Pons (tissue), 1 donor: ENCODE data around the gene MTA2.
"Not testable (repeated sequence)": the region's sequence is repeated elsewhere in the genome, so short reads cannot be mapped to it uniquely, and the experiment has no call there.

Source experiments
- DNase-seq: peaks from one replicate; pipeline ENCODE4 v3.0.0-alpha.2; 2016; ENCODE audit warnings: low spot score

The MTA2 gene

DNA sequence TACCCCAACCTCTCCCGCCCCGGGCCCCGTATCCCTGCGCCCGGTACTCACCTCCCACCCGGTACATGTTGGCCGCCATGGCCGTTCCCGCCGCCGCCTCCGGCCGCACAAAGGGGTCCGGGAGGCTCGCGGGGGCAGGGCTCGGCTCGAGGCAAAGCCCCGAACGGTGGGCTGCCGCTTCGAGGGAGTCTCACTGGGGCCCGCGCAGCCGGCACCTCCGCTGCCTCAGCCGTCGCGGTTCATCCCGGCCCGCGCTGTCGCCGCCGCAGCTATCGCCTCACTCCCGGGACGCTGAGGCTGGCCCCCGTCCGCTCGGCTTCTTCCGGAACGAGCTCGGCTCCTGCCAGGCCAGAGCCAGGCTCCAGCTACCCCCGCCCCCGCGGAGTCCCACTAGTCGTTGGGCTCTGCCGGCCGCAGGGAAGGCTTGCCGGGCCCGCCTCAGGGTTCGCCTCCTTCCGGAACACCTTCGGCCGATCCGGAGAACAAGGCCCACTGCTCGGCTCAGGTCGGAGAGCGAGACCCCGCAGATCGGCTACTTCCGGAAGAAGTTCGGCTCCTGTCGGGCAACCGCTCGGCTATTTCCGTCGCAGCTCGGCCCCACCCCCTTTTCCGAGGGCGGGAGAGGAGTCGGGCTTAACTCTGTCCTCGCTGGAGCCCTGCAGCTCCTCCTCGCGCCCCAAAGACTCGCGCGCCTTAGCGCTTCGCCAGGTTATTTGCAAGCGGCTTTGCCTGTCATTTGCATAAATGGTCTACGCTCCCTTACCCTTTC, at the start of gene MTA2:
TSS of gene MTA2 (minus strand) at position 494 of the 769 bp plus-strand sequence. CDS start at position 79, 415 bp downstream.
- DNase-seq = peak; percentile 96

DNA sequence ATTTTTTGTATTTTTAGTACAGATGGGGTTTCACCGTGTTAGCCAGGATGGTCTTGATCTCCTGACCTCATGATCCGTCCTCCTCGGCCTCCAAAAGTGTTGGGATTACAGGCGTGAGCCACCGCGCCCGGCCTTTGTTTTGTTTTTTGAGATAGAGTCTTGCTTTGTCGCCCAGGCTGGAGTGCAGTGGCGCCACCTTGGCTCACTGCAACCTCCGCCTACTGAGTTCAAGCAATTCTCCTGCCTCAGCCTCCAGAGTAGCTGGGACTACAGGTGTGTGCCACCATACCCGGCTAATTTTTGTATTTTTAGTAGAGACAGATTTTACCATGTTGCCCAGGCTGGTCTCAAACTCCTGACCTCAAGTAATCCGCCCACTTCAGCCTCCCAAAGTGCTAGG, 48.6 kb upstream of the MTA2 start:
- DNase-seq = not testable (repeated sequence)

GRCh38 chr11:62649486-62649885, 47.8 kb upstream of the MTA2 start:
- no peak for DNase-seq

- DNase-seq = no peak
These were observed 47.3 kb upstream of the MTA2 start for GRCh38 chr11:62648967-62649364.

- no peak for DNase-seq
These were observed 46.7 kb upstream of the MTA2 start for GRCh38 chr11:62648185-62648966.

DNA sequence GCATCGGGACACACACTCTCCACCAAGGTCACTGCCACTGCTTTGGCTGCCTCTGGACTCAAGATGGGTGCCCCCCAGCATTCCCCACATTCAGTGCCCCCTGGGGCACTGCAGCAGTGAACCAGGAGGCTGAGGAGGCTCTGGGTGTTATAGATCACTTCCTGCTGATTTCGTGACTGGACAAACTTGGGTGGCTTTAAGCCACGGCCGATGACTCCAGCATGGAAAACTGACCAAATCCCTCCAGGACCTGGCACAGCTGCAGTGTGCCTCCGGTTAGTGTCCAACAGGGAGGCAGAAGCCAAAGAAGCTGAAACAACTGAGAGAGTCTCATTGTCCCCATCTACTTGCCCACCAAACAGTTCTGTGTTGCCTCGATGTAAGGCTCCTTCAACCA, 45.9 kb upstream of the MTA2 start:
- DNase-seq = no peak

GRCh38 chr11:62646825-62647608, 45.4 kb upstream of the MTA2 start:
- DNase-seq = no peak

GRCh38 chr11:62645946-62646824, 44.5 kb upstream of the MTA2 start, which contains the start of gene GANAB:
Gene GANAB, minus strand, starts transcription at chr11:62646613. Its CDS starts 14 bp downstream, at chr11:62646599.
- DNase-seq = peak; percentile 98

GRCh38 chr11:62645671-62645945, 43.9 kb upstream of the MTA2 start:
- no peak for DNase-seq

DNA sequence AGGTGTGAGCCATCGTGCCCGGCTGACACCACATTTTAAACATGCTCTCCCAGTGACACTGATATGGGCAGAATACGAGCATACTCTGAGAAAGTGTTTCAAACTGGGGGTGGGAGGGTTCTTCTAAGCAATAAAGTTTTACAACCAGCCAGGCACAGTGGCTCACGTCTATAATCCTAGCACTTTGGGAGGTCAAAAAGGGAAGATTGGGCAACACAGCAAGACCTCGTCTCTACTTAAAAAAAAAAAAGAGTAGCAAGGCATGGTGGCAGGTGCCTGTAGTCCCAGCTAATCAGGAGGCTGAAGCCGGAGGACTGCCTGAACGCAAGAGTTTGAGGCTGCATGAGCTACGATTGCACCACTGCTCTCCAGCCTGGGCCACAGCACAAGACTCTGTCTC, 42.6 kb upstream of the MTA2 start:
- no peak for DNase-seq

- DNase-seq = no peak
These were observed 30.8 kb upstream of the MTA2 start for GRCh38 chr11:62632492-62632891.

DNA sequence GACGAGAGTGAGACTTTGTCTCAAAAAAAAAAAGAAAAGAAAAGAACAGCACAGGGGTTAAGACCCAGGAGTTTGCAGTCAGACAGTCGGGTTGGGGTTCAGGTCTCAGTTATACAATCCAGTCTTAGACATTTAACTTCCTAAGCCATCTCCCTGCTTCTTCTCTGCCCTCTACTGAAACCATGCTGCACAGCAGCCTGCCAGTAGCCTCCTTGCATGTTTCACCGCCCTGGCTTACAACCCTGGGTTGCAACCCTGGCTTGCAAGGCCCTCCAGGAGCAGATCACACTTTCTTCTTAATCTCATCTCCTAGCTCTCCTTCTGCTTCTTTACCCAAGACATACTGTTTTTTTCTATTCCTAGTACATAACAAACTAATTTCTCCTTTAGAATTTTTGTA, 26.0 kb upstream of the MTA2 start:
- DNase-seq = no peak

DNA sequence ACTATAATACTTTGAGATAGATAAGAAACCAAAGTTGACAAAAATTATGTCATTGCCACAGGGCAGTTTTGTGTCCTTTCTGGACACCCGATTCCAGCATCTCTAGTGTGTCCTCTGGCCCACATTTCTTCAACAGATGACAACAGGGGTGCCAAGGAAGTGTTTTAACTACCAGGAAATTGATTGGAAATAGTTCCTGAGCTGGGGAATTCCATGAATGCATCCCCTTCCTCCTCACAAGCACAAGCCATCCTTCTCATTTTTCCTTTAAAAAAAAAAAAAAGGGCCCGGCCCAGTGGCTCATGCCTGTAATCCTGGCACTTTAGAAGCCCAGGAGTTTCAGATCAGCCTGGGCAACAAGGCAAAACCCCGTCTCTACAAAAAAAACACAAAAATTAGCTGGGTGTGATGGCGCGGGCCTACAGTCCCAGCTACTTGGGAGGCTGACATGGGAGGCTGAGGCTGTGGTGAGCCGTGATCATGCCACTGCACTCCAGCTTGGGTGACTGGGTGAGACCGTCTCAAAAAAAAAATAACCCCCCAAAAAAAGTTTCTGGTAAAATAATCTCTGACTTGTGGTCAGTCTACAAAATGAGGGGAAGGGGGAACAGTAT, 20.9 kb upstream of the MTA2 start:
- DNase-seq = no peak

DNA sequence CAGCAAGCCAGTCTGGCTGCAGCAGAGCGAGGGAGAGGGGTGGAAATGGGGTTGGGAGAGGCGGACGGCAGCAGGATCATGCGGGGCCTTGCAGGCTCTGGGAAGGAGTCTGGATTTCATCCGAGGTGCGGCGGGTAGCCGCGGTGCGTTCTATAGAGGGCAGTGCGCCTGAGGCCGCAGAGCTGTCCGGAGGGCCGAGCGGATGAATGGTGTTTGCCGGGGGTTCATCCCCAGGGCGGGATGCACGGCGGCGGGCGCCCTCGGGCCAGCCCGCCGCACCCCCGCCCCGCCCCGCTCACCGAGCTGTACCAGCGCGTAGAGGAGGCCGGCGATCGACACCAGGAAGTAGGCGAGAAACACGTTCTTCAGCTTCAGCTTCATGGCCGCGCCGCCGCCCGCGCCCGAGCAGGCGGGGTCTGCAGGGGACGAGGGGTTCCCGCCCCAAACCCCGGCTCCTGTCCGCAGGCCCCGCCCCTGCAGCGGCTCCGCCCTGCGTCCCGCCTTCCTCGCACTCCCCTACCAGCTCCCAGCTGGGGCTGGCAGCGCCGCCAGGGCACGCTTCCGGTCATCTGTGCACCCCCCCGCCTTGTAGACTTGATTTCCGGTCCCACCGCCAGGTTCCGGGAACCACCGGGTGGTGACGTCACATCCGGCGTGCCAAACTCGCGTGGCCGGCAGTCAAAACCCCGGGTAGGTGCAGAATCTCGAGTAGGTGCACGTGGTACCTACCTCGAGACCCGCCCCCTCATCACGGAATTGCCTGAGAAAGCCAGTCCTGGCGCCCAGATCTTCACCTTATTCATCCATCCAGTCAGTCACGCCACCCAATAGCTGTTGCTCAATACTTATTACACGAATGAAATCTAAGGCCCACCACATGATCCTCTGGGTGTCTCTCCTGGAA, 20.2 kb upstream of the MTA2 start, which contains the start of gene B3GAT3:
TSS of gene B3GAT3 (minus strand) at position 420 of the 904 bp plus-strand sequence. CDS start at position 381, 39 bp downstream.
- peak; percentile 98 for DNase-seq

- no peak for DNase-seq
These were observed 19.4 kb upstream of the MTA2 start for GRCh38 chr11:62621027-62621566.

- not testable (repeated sequence) for DNase-seq
These were observed 15.3 kb upstream of the MTA2 start for GRCh38 chr11:62616957-62617356.

DNA sequence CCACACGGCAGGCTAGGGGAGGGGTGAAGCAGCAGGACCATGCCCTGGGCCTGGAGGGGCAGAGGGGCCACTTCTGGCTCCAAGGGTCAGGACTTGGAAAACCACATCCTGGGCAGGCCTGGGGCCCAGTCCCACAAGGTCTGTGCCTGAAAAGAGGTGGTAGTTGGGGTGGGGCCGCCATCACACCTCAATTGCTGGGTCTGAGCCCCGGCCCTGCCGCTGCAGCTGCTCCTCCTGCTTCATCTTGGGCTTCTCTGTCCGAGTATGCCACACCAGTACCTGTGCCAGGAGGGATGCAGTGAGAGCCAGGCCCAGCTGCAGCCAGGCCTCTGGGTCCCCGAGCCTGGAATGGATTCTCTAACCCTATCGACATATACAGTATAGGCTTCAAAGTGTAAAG, 13.9 kb upstream of the MTA2 start:
- no peak for DNase-seq

GRCh38 chr11:62614275-62614674, 12.6 kb upstream of the MTA2 start:
- no peak for DNase-seq

GRCh38 chr11:62613291-62613778, 11.7 kb upstream of the MTA2 start:
- DNase-seq = no peak
